Activated naive CD4-positive, alpha-beta T cell treated with anti-CD3 and anti-CD28 coated beads for 36 hours (primary cell): ENCODE results near the gene KLHDC8A. TPM values are rescaled to one million over a fixed set of nuclear protein-coding genes. Genes with fewer than 3 reads are reported as not detected.
"Not testable (repeated sequence)": the region's sequence is repeated elsewhere in the genome, so short reads cannot be mapped to it uniquely, and the experiment has no call there.

Experiments used
- CTCF ChIA-PET: fragments of 350-600 bp; sonication (Branson Sonifier 250); formaldehyde crosslinking; loops from one replicate; lab custom pipeline; 2021; ENCODE audit warnings: antibody characterized with exemption; lab: Charles Lee
- DNase-seq: peaks from one replicate; pipeline ENCODE4 v3.0.0-alpha.2; 2020
- H3K27ac Mint-ChIP-seq: one replicate; pipeline ENCODE4 v1.8.0; 2021; ENCODE audit warnings: mild to moderate bottlenecking, mixed read lengths
- H3K27me3 Mint-ChIP-seq: one replicate; pipeline ENCODE4 v1.8.0; 2021; ENCODE audit warnings: low read depth, mixed read lengths
- H3K36me3 Mint-ChIP-seq: one replicate; pipeline ENCODE4 v1.8.0; 2021; ENCODE audit warnings: low read depth, mixed read lengths
- H3K4me1 Mint-ChIP-seq: one replicate; pipeline ENCODE4 v1.8.0; 2021; ENCODE audit warnings: low read depth, mixed read lengths
- H3K4me3 Mint-ChIP-seq: one replicate; pipeline ENCODE4 v1.8.0; 2021; ENCODE audit warnings: mild to moderate bottlenecking, moderate library complexity, mixed read lengths
- H3K9me3 Mint-ChIP-seq: one replicate; pipeline ENCODE4 v1.8.0; 2021; ENCODE audit warnings: mixed read lengths
- intact Hi-C: fragments of 100-400 bp; cut with micrococcal nuclease; formaldehyde crosslinking; loops from one replicate; pipeline ENCODE4 v1.15.1; 2023
- total RNA-seq, 2 experiments: library from RNA; stranded (reverse); gene quantifications; one replicate each; pipeline ENCODE4 v1.2.3, GENCODE V29; 2021

Gene KLHDC8A
- not detected for total RNA-seq

- DNase-seq = no peak
- H3K9me3 Mint-ChIP-seq = no peaks in the 10 kb centered on the region
- H3K27me3 Mint-ChIP-seq = no peaks in the 10 kb centered on the region
- CTCF ChIA-PET = interaction anchor here (0.6 to 1.9 kb wide), 4 partner anchors 40 to 167 kb away, joined by 3 to 8 read pairs (median 4); no protein-coding TSS in a partner anchor
- intact Hi-C loops = no loop called here
- no peak within 1 kb of the TSS for H3K4me3 Mint-ChIP-seq
- H3K27ac Mint-ChIP-seq = no peak within 1 kb of the TSS
- no peaks in the 10 kb centered on the region for H3K4me1 Mint-ChIP-seq
- no peaks in the 10 kb centered on the region for H3K36me3 Mint-ChIP-seq
These were observed at the start of gene KLHDC8A for GRCh38 chr1:205356440-205357139. Gene KLHDC8A (minus strand): TSS chr1:205356922. CDS start chr1:205343604, 13,318 bp downstream.

- CTCF ChIA-PET = interaction anchor here (1.0 to 1.4 kb wide), 2 partner anchors 52 to 80 kb away, joined by 3 to 4 read pairs; no protein-coding TSS in a partner anchor
- intact Hi-C loops, H3K27me3 Mint-ChIP-seq, H3K4me3 Mint-ChIP-seq, H3K4me1 Mint-ChIP-seq, DNase-seq, H3K36me3 Mint-ChIP-seq, H3K9me3 Mint-ChIP-seq, H3K27ac Mint-ChIP-seq: not testable (repeated sequence)
These were observed 49.5 kb upstream of the KLHDC8A start for GRCh38 chr1:205406252-205406651.

GRCh38 chr1:205404484-205404883, 47.8 kb upstream of the KLHDC8A start:
- H3K27me3 Mint-ChIP-seq, DNase-seq, H3K27ac Mint-ChIP-seq, intact Hi-C loops, H3K4me3 Mint-ChIP-seq, H3K36me3 Mint-ChIP-seq, CTCF ChIA-PET, H3K9me3 Mint-ChIP-seq, H3K4me1 Mint-ChIP-seq: not testable (repeated sequence)

GRCh38 chr1:205398586-205398985, 41.9 kb upstream of the KLHDC8A start:
- no peak overlapping the region for H3K27ac Mint-ChIP-seq
- H3K9me3 Mint-ChIP-seq = no peaks in the 10 kb centered on the region
- H3K4me1 Mint-ChIP-seq = no peaks in the 10 kb centered on the region
- no peak overlapping the region for H3K4me3 Mint-ChIP-seq
- intact Hi-C loops = loop anchor here (5.0 kb wide), 1 partner anchor 179 kb away; no protein-coding TSS in a partner anchor
- CTCF ChIA-PET = interaction anchor here (1.0 to 4.7 kb wide), 4 partner anchors 26 to 126 kb away, joined by 3 to 130 read pairs (median 24); no protein-coding TSS in a partner anchor
- no peaks in the 10 kb centered on the region for H3K36me3 Mint-ChIP-seq
- peaks cover 4% of the 10 kb centered on the region for H3K27me3 Mint-ChIP-seq
- no peak for DNase-seq

- Mint-ChIP-seq H3K4me1 (no peaks in the 10 kb centered on the region), H3K36me3 (no peaks in the 10 kb centered on the region), H3K9me3 (no peaks in the 10 kb centered on the region), H3K27ac (no peak overlapping the region), H3K27me3 (peaks cover 10% of the 10 kb centered on the region), H3K4me3 (no peak overlapping the region)
- CTCF ChIA-PET = interaction anchor here (0.6 to 4.7 kb wide), 21 partner anchors 16 to 1308 kb away, joined by 3 to 130 read pairs (median 4); no protein-coding TSS in a partner anchor
- DNase-seq = peak; percentile 43
- intact Hi-C loops = loop anchor here (1.0 to 5.0 kb wide), 5 partner anchors 34 to 180 kb away; no protein-coding TSS in a partner anchor
These were observed 40.4 kb upstream of the KLHDC8A start for GRCh38 chr1:205396967-205397616.

GRCh38 chr1:205395616-205396015, 38.9 kb upstream of the KLHDC8A start:
- Mint-ChIP-seq H3K4me1 (no peaks in the 10 kb centered on the region), H3K27ac (no peak overlapping the region), H3K9me3 (no peaks in the 10 kb centered on the region), H3K4me3 (no peak overlapping the region), H3K27me3 (peaks cover 11% of the 10 kb centered on the region), H3K36me3 (no peaks in the 10 kb centered on the region)
- CTCF ChIA-PET = interaction anchor here (0.6 to 4.7 kb wide), 14 partner anchors 8 to 735 kb away, joined by 3 to 130 read pairs (median 4); no protein-coding TSS in a partner anchor
- no peak for DNase-seq
- intact Hi-C loops = loop anchor here (5.0 kb wide), 1 partner anchor 182 kb away; no protein-coding TSS in a partner anchor

GRCh38 chr1:205392650-205393049, 35.9 kb upstream of the KLHDC8A start:
- H3K27me3 Mint-ChIP-seq = peaks cover 11% of the 10 kb centered on the region
- H3K4me1 Mint-ChIP-seq = no peaks in the 10 kb centered on the region
- no peak for DNase-seq
- CTCF ChIA-PET = no interaction called here
- no peak overlapping the region for H3K4me3 Mint-ChIP-seq
- no peak overlapping the region for H3K27ac Mint-ChIP-seq
- H3K36me3 Mint-ChIP-seq = no peaks in the 10 kb centered on the region
- intact Hi-C loops = no loop called here
- no peaks in the 10 kb centered on the region for H3K9me3 Mint-ChIP-seq

GRCh38 chr1:205391386-205391785, 34.7 kb upstream of the KLHDC8A start:
- Mint-ChIP-seq H3K4me3 (no peak overlapping the region), H3K9me3 (no peaks in the 10 kb centered on the region), H3K4me1 (no peaks in the 10 kb centered on the region), H3K36me3 (no peaks in the 10 kb centered on the region), H3K27ac (no peak overlapping the region), H3K27me3 (peaks cover 11% of the 10 kb centered on the region)
- CTCF ChIA-PET = interaction anchor here (1.4 to 1.5 kb wide), 2 partner anchors 94 to 133 kb away, joined by 5 to 6 read pairs; no protein-coding TSS in a partner anchor
- DNase-seq = no peak
- intact Hi-C loops = no loop called here

- peaks cover 6% of the 10 kb centered on the region for H3K27me3 Mint-ChIP-seq
- H3K4me3 Mint-ChIP-seq = no peak overlapping the region
- intact Hi-C loops = no loop called here
- H3K36me3 Mint-ChIP-seq = no peaks in the 10 kb centered on the region
- no peak for DNase-seq
- H3K27ac Mint-ChIP-seq = no peak overlapping the region
- no peaks in the 10 kb centered on the region for H3K4me1 Mint-ChIP-seq
- CTCF ChIA-PET = interaction anchor here (0.8 to 1.9 kb wide), 5 partner anchors 8 to 137 kb away, joined by 4 to 9 read pairs (median 6); no protein-coding TSS in a partner anchor
- no peaks in the 10 kb centered on the region for H3K9me3 Mint-ChIP-seq
These were observed 31.1 kb upstream of the KLHDC8A start for GRCh38 chr1:205387845-205388244.

- H3K27ac Mint-ChIP-seq, H3K4me1 Mint-ChIP-seq, H3K4me3 Mint-ChIP-seq, H3K27me3 Mint-ChIP-seq, H3K36me3 Mint-ChIP-seq, CTCF ChIA-PET, H3K9me3 Mint-ChIP-seq, intact Hi-C loops, DNase-seq: not testable (repeated sequence)
These were observed 26.3 kb upstream of the KLHDC8A start for GRCh38 chr1:205382990-205383389.

GRCh38 chr1:205382561-205382960, 25.8 kb upstream of the KLHDC8A start:
- H3K27me3 Mint-ChIP-seq = peaks cover 4% of the 10 kb centered on the region
- H3K4me3 Mint-ChIP-seq = no peak overlapping the region
- no peak for DNase-seq
- no peaks in the 10 kb centered on the region for H3K9me3 Mint-ChIP-seq
- intact Hi-C loops = no loop called here
- H3K27ac Mint-ChIP-seq = no peak overlapping the region
- H3K36me3 Mint-ChIP-seq = no peaks in the 10 kb centered on the region
- no peaks in the 10 kb centered on the region for H3K4me1 Mint-ChIP-seq
- CTCF ChIA-PET = no interaction called here

GRCh38 chr1:205381305-205381704, 24.6 kb upstream of the KLHDC8A start:
- Mint-ChIP-seq H3K4me3 (no peak overlapping the region), H3K9me3 (no peaks in the 10 kb centered on the region), H3K27me3 (peaks cover 4% of the 10 kb centered on the region), H3K27ac (no peak overlapping the region), H3K4me1 (no peaks in the 10 kb centered on the region), H3K36me3 (no peaks in the 10 kb centered on the region)
- no peak for DNase-seq
- intact Hi-C loops = no loop called here
- CTCF ChIA-PET = interaction anchor here (0.6 to 1.9 kb wide), 6 partner anchors 15 to 356 kb away, joined by 3 to 6 read pairs (median 4); no protein-coding TSS in a partner anchor
